HG03575 (cell line): ENCODE data around the gene PDIA2.
"Not testable (repeated sequence)": the region's sequence is repeated elsewhere in the genome, so short reads cannot be mapped to it uniquely, and the experiment has no call there.

Source experiments
- ATAC-seq: cut with Tn5 transposase; IDR thresholded peaks from one replicate; pipeline ENCODE4 v1.9.1; 2021; ENCODE audit not compliant: unreplicated experiment, insufficient number of reproducible peaks, low FRiP score; ENCODE audit errors: extremely low read depth

The PDIA2 gene

GRCh38 chr16:318628-319027 lies 35.7 kb downstream of the PDIA2 start:
- no peak for ATAC-seq

- no peak for ATAC-seq
Observed at GRCh38 chr16:320206-320605, 37.2 kb downstream of the PDIA2 start.

- no peak for ATAC-seq
Observed at GRCh38 chr16:321532-321931, 38.6 kb downstream of the PDIA2 start.

GRCh38 chr16:322476-323143 lies 39.6 kb downstream of the PDIA2 start:
- ATAC-seq: no peak

GRCh38 chr16:324201-324450 lies 41.2 kb downstream of the PDIA2 start:
- no peak for ATAC-seq

- ATAC-seq: no peak
Observed at GRCh38 chr16:324451-325334, 41.7 kb downstream of the PDIA2 start.

- ATAC-seq: no peak
Observed at GRCh38 chr16:325375-326145, 42.6 kb downstream of the PDIA2 start.

- no peak for ATAC-seq
Observed at GRCh38 chr16:330741-331140, 47.8 kb downstream of the PDIA2 start.

GRCh38 chr16:331181-331814 lies 48.3 kb downstream of the PDIA2 start:
- ATAC-seq: not testable (repeated sequence)

- ATAC-seq: no peak
Observed at GRCh38 chr16:333406-334094, 50.6 kb downstream of the PDIA2 start.

GRCh38 chr16:334164-334832 lies 51.3 kb downstream of the PDIA2 start:
- ATAC-seq: not testable (repeated sequence)

- ATAC-seq: not testable (repeated sequence)
Observed at GRCh38 chr16:334861-335632, 52.1 kb downstream of the PDIA2 start.

- no peak for ATAC-seq
Observed at GRCh38 chr16:336269-336668, 53.3 kb downstream of the PDIA2 start.
